Heart right ventricle (tissue), 16 donors: ENCODE measurements around the gene C22orf15. TPM values are rescaled to one million over a fixed set of nuclear protein-coding genes. Genes with fewer than 3 reads are reported as not detected.

Source experiments
- ATAC-seq, 8 donors: fragments of 200-7000 bp; cut with Tn5 transposase; one replicate each; pipeline ENCODE4 v1.9.1; 2020; ENCODE audit warnings: mild to moderate bottlenecking in 8 of 8, moderate library complexity in 8 of 8, moderate number of reproducible peaks in 1 of 8
- DNase-seq, 2 donors: peaks; one replicate each; pipeline ENCODE4 v3.0.0-alpha.2; 2020
- H3K27ac ChIP-seq, 10 donors: fragments of 200-600 bp; sonication (generic) in 2 of 10; one replicate each; pipeline versions ENCODE4 v1.5.0 to v1.8.0; 2020 to 2022; ENCODE audit warnings: mild to moderate bottlenecking in 3 of 10
- H3K27me3 ChIP-seq, 7 donors: fragments of 200-600 bp; one replicate each; pipeline ENCODE4 v1.8.0; 2021 to 2022; ENCODE audit warnings: mild to moderate bottlenecking in 2 of 7
- H3K36me3 ChIP-seq, 9 donors: fragments of 200-600 bp; sonication (generic) in 1 of 9; one replicate each; pipeline versions ENCODE4 v1.5.0 to v1.8.0; 2020 to 2022; ENCODE audit warnings: mild to moderate bottlenecking in 2 of 9
- H3K4me1 ChIP-seq, 9 donors: fragments of 200-600 bp; sonication (generic) in 1 of 9; one replicate each; pipeline versions ENCODE4 v1.5.0 to v1.8.0; 2020 to 2022; ENCODE audit warnings: mild to moderate bottlenecking in 4 of 9
- H3K4me3 ChIP-seq, 10 donors: fragments of 200-600 bp; sonication (generic) in 2 of 10; one replicate each; pipeline versions ENCODE4 v1.5.0 to v1.8.0; 2020 to 2022; ENCODE audit warnings: mild to moderate bottlenecking in 7 of 10, moderate library complexity in 2 of 10
- H3K9me3 ChIP-seq, 11 donors: fragments of 200-600 bp in 10 of 11; sonication (generic) in 2 of 11; one replicate each; pipeline versions ENCODE4 v1.5.0 to v1.8.0; 2013 to 2022; ENCODE audit warnings: mild to moderate bottlenecking in 2 of 11, control low read depth in 1 of 11, moderate library complexity in 1 of 11
- CTCF ChIP-seq, 9 donors: fragments of 200-600 bp; sonication (generic) in 2 of 9; IDR thresholded peaks; one replicate each; pipeline versions ENCODE4 v1.5.0 to v1.8.0; 2021 to 2022; ENCODE audit warnings: antibody characterized with exemption in 9 of 9, mild to moderate bottlenecking in 5 of 9, moderate library complexity in 1 of 9
- WGBS, 2 donors: extraction: QIAGEN DNeasy Blood & Tissue Kit; methylation state at CpG; one replicate each; pipeline ENCODE4 v1.1.7; 2013; ENCODE audit warnings: inconsistent platforms in 1 of 2; 5-methylcytosine and 5-hydroxymethylcytosine counted together
- intact Hi-C, 10 donors: fragments of 100-400 bp; cut with DNase I; formaldehyde crosslinking; loops; one replicate each; pipeline versions ENCODE4 v1.11.1 to v1.14.2; 2022
- polyA plus RNA-seq, 2 donors: library from polyadenylated mRNA; stranded (reverse); fragments of 200-250 nt; gene quantifications; one replicate each; pipeline ENCODE4 v1.2.3, GENCODE V29; 2013
- total RNA-seq, 10 donors: library from RNA; stranded (reverse); fragmentation: NEBNext Ultra II Directional in 3 of 10; extraction: Animal tissue kit (Norgen Biotek cat#: 25700) in 3 of 10; gene quantifications; one replicate each; pipeline versions ENCODE4 v1.2.1 to v1.2.4, GENCODE V29; 2021 to 2023
- donor health status: Arrhythmogenic right ventricular cardiomyopathy.
- donor health status: ischemic (EF 13 %, LVEDD 7.1; RV severe dilation, severe dysfunction).
- donor health status: healthy with polysubstance abuse.
- donor health status: DM: no; HTN: yes; CAD: no.
- donor health status: DM: no; HTN: no; CAD: no.
- donor health status: ischemic (EF 25% LVEDD 6.9; RV normal size, moderate dysfunction).
- donor health status: ischemic (EF 25% LVEDD 5.7; RV mildly dilated, moderate dysfunction).
- donor health status: healthy.
- donor health status: DM: yes; HTN: yes; CAD: no.
- donor health status: Ischemic cardiomyopathy.
- donor health status: ischemic (EF 35%, LVEDD 5.7; RV mildly dilated, moderate dysfunction).
- donor health status: nonischemic (EF 11% LVEDD 7.7; RV severe dilation, severe dysfunction).
- donor health status: DM: yes; HTN: yes; CAD: no.
- donor health status: PGD.
- donor health status: ischemic (EF 29% LVEDD 5.4; RV normal size, mild dysfunction).
- donor health status: nonischemic (EF 23%, LVEDD 6.1; RV moderate dilation, normal function).

The C22orf15 gene
- total and polyA plus RNA-seq, 12 donors, result 0.12 to 0.66 TPM; not detected in 10

GRCh38 chr22:23764899-23765881 is 2.4 kb downstream of the C22orf15 start:
- H3K27me3 ChIP-seq, result no peaks in the 10 kb centered on the region
- no peak for DNase-seq
- peak overlapping the region in 9 of 10 donors; percentile 58 to 78 (median 67) for H3K4me3 ChIP-seq
- peaks cover 6 to 57% (median 46%) of the 10 kb centered on the region in 9 donors for H3K4me1 ChIP-seq
- no peak for TF ChIP-seq CTCF (IDR thresholded peaks at IDR 0.05)
- H3K36me3 ChIP-seq, result peaks cover 0 to 16% (median 0%) of the 10 kb centered on the region in 9 donors
- ATAC-seq, result no peak
- intact Hi-C loops, result loop anchor here in 9 of 10 donors (5.0 to 10.0 kb wide), 3 partner anchors 82 to 220 kb away; no protein-coding TSS in a partner anchor
- 66 to 69% methylated on average over 9 of the region's 9 CpGs for WGBS, 2 donors
- peak overlapping the region in 5 of 10 donors; percentile 36 to 94 (median 86) for H3K27ac ChIP-seq
- no peaks in the 10 kb centered on the region for H3K9me3 ChIP-seq

GRCh38 chr22:23767303-23767672 is 4.5 kb downstream of the C22orf15 start:
- Histone ChIP-seq H3K4me1 (peaks cover 8 to 71% (median 57%) of the 10 kb centered on the region in 9 donors), H3K9me3 (no peaks in the 10 kb centered on the region), H3K27me3 (no peaks in the 10 kb centered on the region), H3K27ac (peak overlapping the region; percentile 85 to 96 (median 92)), H3K4me3 (peak overlapping the region; percentile 58 to 78 (median 70)), H3K36me3 (peaks cover 0 to 16% (median 0%) of the 10 kb centered on the region in 9 donors)
- ATAC-seq (peak in 5 of 8 donors; percentile 1 to 9 (median 6)), DNase-seq (no peak)
- TF ChIP-seq CTCF (IDR thresholded peaks at IDR 0.05), result no peak
- WGBS, 2 donors, result 7% methylated on average over 22 to 27 of the region's 27 CpGs
- intact Hi-C loops, result loop anchor here in 9 of 10 donors (5.0 to 10.0 kb wide), 3 partner anchors 80 to 222 kb away; no protein-coding TSS in a partner anchor

GRCh38 chr22:23767673-23768548 is 5.1 kb downstream of the C22orf15 start, which contains the start of gene CHCHD10:
Gene CHCHD10, minus strand, starts transcription at chr22:23767972. Its CDS starts 98 bp downstream, at chr22:23767874.
- H3K4me1 ChIP-seq, result peaks cover 11 to 68% (median 55%) of the 10 kb centered on the region in 9 donors
- intact Hi-C loops, result loop anchor here (2.0 to 10.0 kb wide), 5 partner anchors 21 to 223 kb away; no protein-coding TSS in a partner anchor

More at GRCh38 chr22:23767673-23768548, 5.1 kb downstream of the C22orf15 start, which contains the start of gene CHCHD10:
- Histone ChIP-seq H3K27me3 (peaks cover 0 to under 1% (median 0%) of the 10 kb centered on the region in 7 donors), H3K36me3 (peaks cover 0 to 16% (median 0%) of the 10 kb centered on the region in 9 donors), H3K4me3 (peak within 1 kb of the TSS; percentile 58 to 78 (median 70)), H3K27ac (peak within 1 kb of the TSS; percentile 85 to 96 (median 92)), H3K9me3 (no peaks in the 10 kb centered on the region)
- TF ChIP-seq CTCF (IDR thresholded peaks at IDR 0.05), result peak; percentile 75 to 91 (median 87)
- ATAC-seq (peak; percentile 81 to 92 (median 88)), DNase-seq (peak; percentile 89)
- 1% methylated on average over 55 to 63 of the region's 63 CpGs for WGBS, 2 donors
